ENCODE data around the gene AGA. TPM values are rescaled to one million over a fixed set of nuclear protein-coding genes. Genes with fewer than 3 reads are reported as not detected.

Gene AGA
- total and polyA plus RNA-seq, 5 donors from 2014 or later: 19.6 to 51.5 (median 22.8) TPM

GRCh38 chr4:177446586-177446985, 4.3 kb upstream of the AGA start:
- H3K27me3 ChIP-seq (ENCODE audit: control insufficient read depth, insufficient read depth, low read length): no peaks in the 10 kb centered on the region
- DNase-seq (peak in 1 of 3 donors; percentile 19), ATAC-seq (ENCODE audit: low read depth in 2 of 2) (no peak)
- peaks cover 18% of the 10 kb centered on the region for H3K4me1 ChIP-seq (ENCODE audit: control insufficient read depth, insufficient read depth, low read length, poor library complexity, severe bottlenecking)
- H3K9me3 Mint-ChIP-seq: peaks cover 0 to 3% (median 0%) of the 10 kb centered on the region in 7 donors
- H3K4me3 ChIP-seq (ENCODE audit: low read depth, low read length): no peak overlapping the region
- H3K36me3 Mint-ChIP-seq: no peaks in the 10 kb centered on the region
- H3K4me3 Mint-ChIP-seq: peak overlapping the region in 2 of 4 donors; percentile 37 to 58
- no peaks in the 10 kb centered on the region for H3K36me3 ChIP-seq (ENCODE audit: control insufficient read depth, insufficient read depth, low read length)
- H3K27me3 Mint-ChIP-seq: peaks cover 1% of the 10 kb centered on the region
- no peaks in the 10 kb centered on the region for H3K9me3 ChIP-seq (ENCODE audit: control insufficient read depth in 2 of 2, low read length in 2 of 2)
- no peak overlapping the region for H3K27ac ChIP-seq (ENCODE audit: insufficient read depth, low read length, poor library complexity, severe bottlenecking)
- H3K4me1 Mint-ChIP-seq: peaks cover 13 to 38% (median 28%) of the 10 kb centered on the region in 4 donors
- H3K27ac Mint-ChIP-seq: peak overlapping the region in 1 of 3 donors; percentile 49

- Mint-ChIP-seq H3K4me1 (peaks cover 15 to 52% (median 41%) of the 10 kb centered on the region in 4 donors), H3K9me3 (peaks cover 0 to 3% (median 0%) of the 10 kb centered on the region in 7 donors), H3K27me3 (peaks cover 4% of the 10 kb centered on the region), H3K27ac (peak overlapping the region in 1 of 3 donors; percentile 84), H3K4me3 (peak overlapping the region in 3 of 4 donors; percentile 24 to 92 (median 43)), H3K36me3 (peaks cover 1% of the 10 kb centered on the region)
- Histone ChIP-seq H3K9me3 (ENCODE audit: control insufficient read depth in 2 of 2, low read length in 2 of 2) (no peaks in the 10 kb centered on the region), H3K36me3 (ENCODE audit: control insufficient read depth, insufficient read depth, low read length) (no peaks in the 10 kb centered on the region), H3K27ac (ENCODE audit: insufficient read depth, low read length, poor library complexity, severe bottlenecking) (no peak overlapping the region), H3K4me1 (ENCODE audit: control insufficient read depth, insufficient read depth, low read length, poor library complexity, severe bottlenecking) (peaks cover 33% of the 10 kb centered on the region), H3K4me3 (ENCODE audit: low read depth, low read length) (no peak overlapping the region), H3K27me3 (ENCODE audit: control insufficient read depth, insufficient read depth, low read length) (no peaks in the 10 kb centered on the region)
- ATAC-seq (ENCODE audit: low read depth in 2 of 2): no peak
- no peak for DNase-seq
These were observed 2.9 kb upstream of the AGA start for GRCh38 chr4:177444911-177445736.

GRCh38 chr4:177441061-177441802, 1.0 kb downstream of the AGA start:
- H3K27me3 Mint-ChIP-seq: peaks cover 4% of the 10 kb centered on the region
- ATAC-seq (ENCODE audit: low read depth in 2 of 2): no peak
- peaks cover 23% of the 10 kb centered on the region for H3K36me3 Mint-ChIP-seq
- no peaks in the 10 kb centered on the region for H3K9me3 Mint-ChIP-seq
- H3K9me3 ChIP-seq (ENCODE audit: control insufficient read depth in 2 of 2, low read length in 2 of 2): no peaks in the 10 kb centered on the region
- peak in 2 of 3 donors; percentile 8 to 57 for DNase-seq
- peaks cover 25% of the 10 kb centered on the region for H3K36me3 ChIP-seq (ENCODE audit: control insufficient read depth, insufficient read depth, low read length)
- peaks cover 8 to 35% (median 31%) of the 10 kb centered on the region in 4 donors for H3K4me1 Mint-ChIP-seq
- H3K27ac Mint-ChIP-seq: peak overlapping the region; percentile 93 to 99 (median 96)
- peak overlapping the region; percentile 97 for H3K4me3 ChIP-seq (ENCODE audit: low read depth, low read length)
- H3K4me1 ChIP-seq (ENCODE audit: control insufficient read depth, insufficient read depth, low read length, poor library complexity, severe bottlenecking): peaks cover 28% of the 10 kb centered on the region
- peak overlapping the region; percentile 93 for H3K27ac ChIP-seq (ENCODE audit: insufficient read depth, low read length, poor library complexity, severe bottlenecking)
- peak overlapping the region; percentile 90 to 94 (median 93) for H3K4me3 Mint-ChIP-seq
- H3K27me3 ChIP-seq (ENCODE audit: control insufficient read depth, insufficient read depth, low read length): no peaks in the 10 kb centered on the region

GRCh38 chr4:177436456-177436855, 5.8 kb downstream of the AGA start:
- Histone ChIP-seq H3K9me3 (ENCODE audit: control insufficient read depth in 2 of 2, low read length in 2 of 2) (no peaks in the 10 kb centered on the region), H3K27me3 (ENCODE audit: control insufficient read depth, insufficient read depth, low read length) (no peaks in the 10 kb centered on the region), H3K36me3 (ENCODE audit: control insufficient read depth, insufficient read depth, low read length) (peaks cover 64% of the 10 kb centered on the region), H3K27ac (ENCODE audit: insufficient read depth, low read length, poor library complexity, severe bottlenecking) (no peak overlapping the region), H3K4me3 (ENCODE audit: low read depth, low read length) (no peak overlapping the region), H3K4me1 (ENCODE audit: control insufficient read depth, insufficient read depth, low read length, poor library complexity, severe bottlenecking) (peaks cover 14% of the 10 kb centered on the region)
- H3K27me3 Mint-ChIP-seq: peaks cover under 1% of the 10 kb centered on the region
- peaks cover 46% of the 10 kb centered on the region for H3K36me3 Mint-ChIP-seq
- H3K4me1 Mint-ChIP-seq: peaks cover 8 to 21% (median 19%) of the 10 kb centered on the region in 4 donors
- DNase-seq: no peak
- H3K4me3 Mint-ChIP-seq: no peak overlapping the region
- H3K9me3 Mint-ChIP-seq: no peaks in the 10 kb centered on the region
- no peak for ATAC-seq (ENCODE audit: low read depth in 2 of 2)
- H3K27ac Mint-ChIP-seq: no peak overlapping the region

- ATAC-seq (ENCODE audit: low read depth in 2 of 2) (no peak), DNase-seq (no peak)
- Histone ChIP-seq H3K36me3 (ENCODE audit: control insufficient read depth, insufficient read depth, low read length) (peaks cover 70% of the 10 kb centered on the region), H3K4me1 (ENCODE audit: control insufficient read depth, insufficient read depth, low read length, poor library complexity, severe bottlenecking) (no peaks in the 10 kb centered on the region), H3K27me3 (ENCODE audit: control insufficient read depth, insufficient read depth, low read length) (no peaks in the 10 kb centered on the region), H3K4me3 (ENCODE audit: low read depth, low read length) (no peak overlapping the region), H3K27ac (ENCODE audit: insufficient read depth, low read length, poor library complexity, severe bottlenecking) (no peak overlapping the region), H3K9me3 (ENCODE audit: control insufficient read depth in 2 of 2, low read length in 2 of 2) (no peaks in the 10 kb centered on the region)
- H3K27me3 Mint-ChIP-seq: no peaks in the 10 kb centered on the region
- no peaks in the 10 kb centered on the region for H3K9me3 Mint-ChIP-seq
- peaks cover 53% of the 10 kb centered on the region for H3K36me3 Mint-ChIP-seq
- H3K27ac Mint-ChIP-seq: no peak overlapping the region
- H3K4me1 Mint-ChIP-seq: peaks cover 2 to 5% (median 4%) of the 10 kb centered on the region in 4 donors
- peak overlapping the region in 2 of 4 donors; percentile 19 to 51 for H3K4me3 Mint-ChIP-seq
These were observed 7.6 kb downstream of the AGA start for GRCh38 chr4:177434667-177435066.

- no peak for ATAC-seq (ENCODE audit: low read depth in 2 of 2)
- DNase-seq: no peak
- no peak overlapping the region for H3K27ac Mint-ChIP-seq
- no peak overlapping the region for H3K4me3 ChIP-seq (ENCODE audit: low read depth, low read length)
- peaks cover 17% of the 10 kb centered on the region for H3K36me3 Mint-ChIP-seq
- H3K4me1 ChIP-seq (ENCODE audit: control insufficient read depth, insufficient read depth, low read length, poor library complexity, severe bottlenecking): no peaks in the 10 kb centered on the region
- no peak overlapping the region for H3K27ac ChIP-seq (ENCODE audit: insufficient read depth, low read length, poor library complexity, severe bottlenecking)
- H3K27me3 ChIP-seq (ENCODE audit: control insufficient read depth, insufficient read depth, low read length): peaks cover 3% of the 10 kb centered on the region
- no peaks in the 10 kb centered on the region for H3K9me3 ChIP-seq (ENCODE audit: control insufficient read depth in 2 of 2, low read length in 2 of 2)
- peaks cover 10% of the 10 kb centered on the region for H3K27me3 Mint-ChIP-seq
- no peaks in the 10 kb centered on the region for H3K4me1 Mint-ChIP-seq
- H3K9me3 Mint-ChIP-seq: peaks cover 0 to 2% (median 0%) of the 10 kb centered on the region in 7 donors
- H3K36me3 ChIP-seq (ENCODE audit: control insufficient read depth, insufficient read depth, low read length): peaks cover 16% of the 10 kb centered on the region
- H3K4me3 Mint-ChIP-seq: no peak overlapping the region
These were observed 15.0 kb downstream of the AGA start for GRCh38 chr4:177427192-177427591.

- no peaks in the 10 kb centered on the region for H3K4me1 ChIP-seq (ENCODE audit: control insufficient read depth, insufficient read depth, low read length, poor library complexity, severe bottlenecking)
- H3K4me3 Mint-ChIP-seq: no peak overlapping the region
- H3K36me3 Mint-ChIP-seq: no peaks in the 10 kb centered on the region
- H3K4me3 ChIP-seq (ENCODE audit: low read depth, low read length): no peak overlapping the region
- H3K27ac Mint-ChIP-seq: no peak overlapping the region
- H3K27me3 Mint-ChIP-seq: peaks cover 21% of the 10 kb centered on the region
- H3K27ac ChIP-seq (ENCODE audit: insufficient read depth, low read length, poor library complexity, severe bottlenecking): no peak overlapping the region
- no peaks in the 10 kb centered on the region for H3K4me1 Mint-ChIP-seq
- no peaks in the 10 kb centered on the region for H3K36me3 ChIP-seq (ENCODE audit: control insufficient read depth, insufficient read depth, low read length)
- H3K27me3 ChIP-seq (ENCODE audit: control insufficient read depth, insufficient read depth, low read length): peaks cover 2% of the 10 kb centered on the region
- H3K9me3 Mint-ChIP-seq: peaks cover 3 to 15% (median 11%) of the 10 kb centered on the region in 7 donors
- DNase-seq (no peak), ATAC-seq (ENCODE audit: low read depth in 2 of 2) (no peak)
- H3K9me3 ChIP-seq (ENCODE audit: control insufficient read depth in 2 of 2, low read length in 2 of 2): peaks cover 6 to 7% of the 10 kb centered on the region in 2 experiments
These were observed 22.8 kb downstream of the AGA start for GRCh38 chr4:177419434-177419833.

Measured in CD4-positive, CD25-positive, alpha-beta regulatory T cell (primary cell).